HG03196 (cell line): ENCODE measurements around the gene RFESD.

Experiments
- ATAC-seq: cut with Tn5 transposase; IDR thresholded peaks from one replicate; pipeline ENCODE4 v1.9.1; 2021; ENCODE audit not compliant: unreplicated experiment

Gene RFESD

GRCh38 chr5:95660060-95660459 is 13.5 kb downstream of the RFESD start:
- no peak for ATAC-seq

- ATAC-seq: no peak
Measured at GRCh38 chr5:95662946-95663345, 16.4 kb downstream of the RFESD start.

GRCh38 chr5:95664204-95664786 is 17.7 kb downstream of the RFESD start:
- ATAC-seq: no peak

- no peak for ATAC-seq
Measured at GRCh38 chr5:95667061-95667618, 20.6 kb downstream of the RFESD start.

GRCh38 chr5:95667678-95668077 is 21.1 kb downstream of the RFESD start:
- ATAC-seq: no peak

- ATAC-seq: no peak
Measured at GRCh38 chr5:95668216-95668615, 21.6 kb downstream of the RFESD start.

GRCh38 chr5:95668728-95669127 is 22.2 kb downstream of the RFESD start:
- no peak for ATAC-seq

GRCh38 chr5:95669540-95669939 is 23.0 kb downstream of the RFESD start:
- no peak for ATAC-seq

- no peak for ATAC-seq
Measured at GRCh38 chr5:95669985-95670384, 23.4 kb downstream of the RFESD start.

- no peak for ATAC-seq
Measured at GRCh38 chr5:95670568-95670967, 24.0 kb downstream of the RFESD start.

GRCh38 chr5:95671826-95672225 is 25.2 kb downstream of the RFESD start:
- ATAC-seq: no peak

- ATAC-seq: no peak
Measured at GRCh38 chr5:95672641-95673040, 26.1 kb downstream of the RFESD start.

GRCh38 chr5:95673081-95673480 is 26.5 kb downstream of the RFESD start:
- no peak for ATAC-seq

- ATAC-seq: no peak
Measured at GRCh38 chr5:95682891-95683290, 36.3 kb downstream of the RFESD start, which contains the start of gene SPATA9. SPATA9 (minus strand) TSS chr5:95682991; CDS start chr5:95682854, 137 bp downstream.

GRCh38 chr5:95684361-95684760 is 37.8 kb downstream of the RFESD start:
- no peak for ATAC-seq

- no peak for ATAC-seq
Measured at GRCh38 chr5:95686651-95687050, 40.1 kb downstream of the RFESD start.

- ATAC-seq: no peak
Measured at GRCh38 chr5:95689680-95690079, 43.1 kb downstream of the RFESD start.

- ATAC-seq: no peak
Measured at GRCh38 chr5:95690333-95690732, 43.8 kb downstream of the RFESD start.

- ATAC-seq: no peak
Measured at GRCh38 chr5:95697781-95698681, 51.5 kb downstream of the RFESD start.

GRCh38 chr5:95699337-95699736 is 52.8 kb downstream of the RFESD start:
- no peak for ATAC-seq

GRCh38 chr5:95701074-95701473 is 54.5 kb downstream of the RFESD start:
- no peak for ATAC-seq

- ATAC-seq: no peak
Measured at GRCh38 chr5:95704150-95704549, 57.6 kb downstream of the RFESD start.
